HEK293 (cell line): ENCODE measurements around the gene SLC8A2.
"Not testable (repeated sequence)": the region's sequence is repeated elsewhere in the genome, so short reads cannot be mapped to it uniquely, and the experiment has no call there.

Experiments used
- CTCF ChIA-PET: fragments of 350-600 bp; formaldehyde crosslinking; extraction: SDS; loops from one replicate; lab custom pipeline; 2021; ENCODE audit warnings: antibody characterized with exemption; lab: Yijun Ruan, JAX
- POLR2A ChIA-PET: fragments of 300-600 bp; formaldehyde crosslinking; extraction: SDS; loops from one replicate; lab custom pipeline; 2020; ENCODE audit warnings: antibody characterized with exemption, inconsistent platforms; lab: Yijun Ruan, JAX
- H3K27ac ChIP-seq: fragments of 200-500 bp; sonication (Bioruptor generic); 2 replicates; pipeline ENCODE4 v1.5.1; 2014; ENCODE audit warnings: low read depth, low read length, control low read depth, inconsistent platforms; ENCODE audit errors: extremely low read depth
- H3K36me3 ChIP-seq, 2 experiments: fragments of 200-500 bp in 1 of 2; sonication (Bioruptor generic) in 1 of 2; 1 replicate in 1 of 2; 2 replicates in 1 of 2; pipeline ENCODE4 v1.5.1; 2014 to 2017; ENCODE audit warnings: inconsistent platforms in 2 of 2, low read length in 2 of 2; ENCODE audit not compliant: control insufficient read depth in 2 of 2, insufficient read depth in 1 of 2
- H3K4me1 ChIP-seq: fragments of 200-500 bp; sonication (Bioruptor generic); 2 replicates; pipeline ENCODE4 v1.5.1; 2014; ENCODE audit warnings: mild to moderate bottlenecking, low read length, inconsistent platforms; ENCODE audit not compliant: control insufficient read depth, insufficient read depth
- H3K4me3 ChIP-seq: 2 replicates; pipeline ENCODE4 v1.5.1; 2011; ENCODE audit warnings: low read depth, mild to moderate bottlenecking, control low read depth, low read length, moderate library complexity
- H3K9me3 ChIP-seq: fragments of 200-500 bp; sonication (Bioruptor generic); 2 replicates; pipeline ENCODE4 v1.5.1; 2014; ENCODE audit warnings: low read depth, low read length, inconsistent platforms; ENCODE audit not compliant: control insufficient read depth, insufficient read depth
- BCL11B ChIP-seq: fragments of 450-650 bp; formaldehyde crosslinking; IDR thresholded peaks from 2 replicates; pipeline ENCODE4 v1.5.1; 2016; ENCODE audit warnings: low read depth, missing biosample characterization, missing genetic modification characterization
- EGR2 ChIP-seq: fragments of 450-650 bp; formaldehyde crosslinking; IDR thresholded peaks from 2 replicates; pipeline ENCODE4 v1.5.1; 2016; ENCODE audit warnings: low read depth, missing biosample characterization, missing genetic modification characterization
- FEZF1 ChIP-seq: fragments of 450-650 bp; formaldehyde crosslinking; IDR thresholded peaks from 2 replicates; pipeline ENCODE4 v1.5.1; 2016; ENCODE audit warnings: missing biosample characterization, missing genetic modification characterization
- GFI1B ChIP-seq: fragments of 450-650 bp; formaldehyde crosslinking; IDR thresholded peaks from 2 replicates; pipeline ENCODE4 v1.5.1; 2016; ENCODE audit warnings: missing biosample characterization, missing genetic modification characterization
- KLF16 ChIP-seq: fragments of 450-650 bp; formaldehyde crosslinking; IDR thresholded peaks from 2 replicates; pipeline ENCODE4 v1.5.1; 2017; ENCODE audit warnings: missing biosample characterization, missing genetic modification characterization
- KLF8 ChIP-seq: fragments of 450-650 bp; formaldehyde crosslinking; IDR thresholded peaks from 2 replicates; pipeline ENCODE4 v1.5.1; 2016; ENCODE audit warnings: missing biosample characterization, missing genetic modification characterization
- PATZ1 ChIP-seq: fragments of 450-650 bp; formaldehyde crosslinking; IDR thresholded peaks from 2 replicates; pipeline ENCODE4 v1.5.1; 2016; ENCODE audit warnings: missing biosample characterization, missing genetic modification characterization
- SP3 ChIP-seq: fragments of 450-650 bp; formaldehyde crosslinking; IDR thresholded peaks from 2 replicates; pipeline ENCODE4 v1.5.1; 2016; ENCODE audit warnings: missing biosample characterization, missing genetic modification characterization
- YY2 ChIP-seq: fragments of 450-650 bp; formaldehyde crosslinking; IDR thresholded peaks from 2 replicates; pipeline ENCODE4 v1.5.1; 2016; ENCODE audit warnings: missing biosample characterization, missing genetic modification characterization
- ZBTB48 ChIP-seq: fragments of 450-650 bp; formaldehyde crosslinking; IDR thresholded peaks from 2 replicates; pipeline ENCODE4 v1.5.1; 2016; ENCODE audit warnings: missing biosample characterization, missing genetic modification characterization
- ZBTB7A ChIP-seq: fragments of 450-650 bp; formaldehyde crosslinking; IDR thresholded peaks from 2 replicates; pipeline ENCODE4 v1.5.1; 2016; ENCODE audit warnings: low read depth, missing biosample characterization, missing genetic modification characterization
- ZFHX2 ChIP-seq: fragments of 450-650 bp; formaldehyde crosslinking; conservative IDR thresholded peaks from 2 replicates; pipeline ENCODE4 v1.5.1; 2016; ENCODE audit warnings: missing biosample characterization, missing genetic modification characterization
- ZFP37 ChIP-seq: fragments of 450-650 bp; formaldehyde crosslinking; IDR thresholded peaks from 2 replicates; pipeline ENCODE4 v1.5.1; 2016; ENCODE audit warnings: missing biosample characterization, missing genetic modification characterization
- ZNF121 ChIP-seq: fragments of 450-650 bp; formaldehyde crosslinking; IDR thresholded peaks from 2 replicates; pipeline ENCODE4 v1.5.1; 2016; ENCODE audit warnings: missing biosample characterization, missing genetic modification characterization
- ZNF324 ChIP-seq: fragments of 450-650 bp; formaldehyde crosslinking; IDR thresholded peaks from 2 replicates; pipeline ENCODE4 v1.5.1; 2016; ENCODE audit warnings: missing biosample characterization, missing genetic modification characterization
- ZNF362 ChIP-seq: fragments of 450-650 bp; formaldehyde crosslinking; IDR thresholded peaks from 2 replicates; pipeline ENCODE4 v1.5.1; 2016; ENCODE audit warnings: missing biosample characterization, missing genetic modification characterization
- ZNF426 ChIP-seq: fragments of 450-650 bp; formaldehyde crosslinking; IDR thresholded peaks from 2 replicates; pipeline ENCODE4 v1.5.1; 2017; ENCODE audit warnings: missing biosample characterization, missing genetic modification characterization, mild to moderate bottlenecking, inconsistent platforms, moderate library complexity
- ZNF501 ChIP-seq: fragments of 450-650 bp; formaldehyde crosslinking; IDR thresholded peaks from 2 replicates; pipeline ENCODE4 v1.5.1; 2016; ENCODE audit warnings: missing biosample characterization, missing genetic modification characterization
- ZNF555 ChIP-seq: fragments of 450-650 bp; formaldehyde crosslinking; conservative IDR thresholded peaks from 2 replicates; pipeline ENCODE4 v1.5.1; 2017; ENCODE audit warnings: missing biosample characterization, mild to moderate bottlenecking, missing genetic modification characterization, inconsistent platforms
- ZNF626 ChIP-seq: fragments of 450-650 bp; sonication (Bioruptor Pico); formaldehyde crosslinking; IDR thresholded peaks from 2 replicates; pipeline ENCODE4 v1.5.1; 2018; ENCODE audit warnings: missing biosample characterization, missing genetic modification characterization, inconsistent platforms
- ZNF654 ChIP-seq: fragments of 450-650 bp; formaldehyde crosslinking; IDR thresholded peaks from 2 replicates; pipeline ENCODE4 v1.5.1; 2016; ENCODE audit warnings: low read depth, missing biosample characterization, missing genetic modification characterization
- ZNF777 ChIP-seq: fragments of 450-650 bp; formaldehyde crosslinking; IDR thresholded peaks from 2 replicates; pipeline ENCODE4 v1.5.1; 2017; ENCODE audit warnings: missing biosample characterization, missing genetic modification characterization, borderline replicate concordance
- ZNF785 ChIP-seq: fragments of 450-650 bp; formaldehyde crosslinking; IDR thresholded peaks from 2 replicates; pipeline ENCODE4 v1.5.1; 2016; ENCODE audit warnings: missing biosample characterization, missing genetic modification characterization

The SLC8A2 gene

GRCh38 chr19:47486900-47487299 is 15.2 kb upstream of the SLC8A2 start:
- peak; percentile 75 for TF ChIP-seq EGR2 (tag by site-specific recombination)
- peak; percentile 54; the same call in 1 of the 2 replicates for TF ChIP-seq ZFHX2 (tag by site-specific recombination)
- no peak for TF ChIP-seq FEZF1 (tag by site-specific recombination)
- H3K27ac ChIP-seq = no peak overlapping the region
- H3K9me3 ChIP-seq = no peaks in the 10 kb centered on the region
- ChIA-PET POLR2A (no interaction called here), CTCF (no interaction called here)
- no peak overlapping the region for H3K4me3 ChIP-seq
- no peaks in the 10 kb centered on the region for H3K4me1 ChIP-seq
- H3K36me3 ChIP-seq = peaks cover 7 to 45% of the 10 kb centered on the region in 2 experiments; a peak in 2 of 3 replicates

GRCh38 chr19:47486220-47486619 is 14.5 kb upstream of the SLC8A2 start:
- H3K27ac ChIP-seq, H3K9me3 ChIP-seq, H3K4me1 ChIP-seq, H3K4me3 ChIP-seq: not testable (repeated sequence)
- peaks cover 7 to 38% of the 10 kb centered on the region in 2 experiments; a peak in 2 of 3 replicates for H3K36me3 ChIP-seq
- POLR2A ChIA-PET = interaction anchor here (0.6 kb wide), 1 partner anchor 41 kb away, joined by 4 read pairs; no protein-coding TSS in a partner anchor
- CTCF ChIA-PET = interaction anchor here (0.6 to 1.9 kb wide), 2 partner anchors 22 to 213 kb away, joined by 4 to 5 read pairs; no protein-coding TSS in a partner anchor

GRCh38 chr19:47485210-47485609 is 13.5 kb upstream of the SLC8A2 start:
- H3K27ac ChIP-seq = no peak overlapping the region
- peaks cover 5 to 28% of the 10 kb centered on the region in 2 experiments; a peak in 2 of 3 replicates for H3K36me3 ChIP-seq
- TF ChIP-seq ZNF555 (tag by site-specific recombination) (no peak), KLF16 (tag by site-specific recombination) (no peak)
- H3K4me1 ChIP-seq = no peaks in the 10 kb centered on the region
- ChIA-PET CTCF (interaction anchor here (0.6 to 3.1 kb wide), 7 partner anchors 9 to 222 kb away, joined by 3 to 56 read pairs (median 4); no protein-coding TSS in a partner anchor), POLR2A (interaction anchor here (0.5 to 2.3 kb wide), 4 partner anchors 25 to 100 kb away, joined by 4 to 11 read pairs (median 6); no protein-coding TSS in a partner anchor)
- H3K4me3 ChIP-seq = no peak overlapping the region
- H3K9me3 ChIP-seq = no peaks in the 10 kb centered on the region

GRCh38 chr19:47483800-47484690 is 12.4 kb upstream of the SLC8A2 start, which contains the start of gene KPTN:
Gene KPTN, minus strand, starts transcription at chr19:47484219. Its CDS starts 59 bp downstream, at chr19:47484160.
- CTCF ChIA-PET = interaction anchor here (0.6 to 3.1 kb wide), 43 partner anchors 10 to 369 kb away, joined by 3 to 56 read pairs (median 4); partner anchors contain the start of genes DHX34, NOP53 and SLC8A2
- POLR2A ChIA-PET = interaction anchor here (0.5 to 2.3 kb wide), 24 partner anchors 8 to 261 kb away, joined by 3 to 13 read pairs (median 4); partner anchors contain the start of genes NOP53 and SLC8A2
- Histone ChIP-seq H3K36me3 (peaks cover 0 to 16% of the 10 kb centered on the region in 2 experiments; a peak in 2 of 3 replicates), H3K9me3 (no peaks in the 10 kb centered on the region), H3K27ac (peak within 1 kb of the TSS; percentile 79), H3K4me3 (peak within 1 kb of the TSS; percentile 85), H3K4me1 (no peaks in the 10 kb centered on the region)
- TF ChIP-seq BCL11B (tag by site-specific recombination) = peak; percentile 39
- TF ChIP-seq ZNF121 = 0 out of 2 replicates have a peak, but pooled peaks have one; percentile 8
- TF ChIP-seq ZNF777 = peak; percentile 58; the same call in 1 of the 2 replicates
- TF ChIP-seq GFI1B (tag by site-specific recombination) = 0 out of 2 replicates have a peak, but pooled peaks have one; percentile 29
- peak; percentile 99 for TF ChIP-seq KLF8
- peak; percentile 97 for TF ChIP-seq SP3 (tag by site-specific recombination)
- TF ChIP-seq ZNF785 (tag by site-specific recombination) = 0 out of 2 replicates have a peak, but pooled peaks have one; percentile 50
- TF ChIP-seq YY2 = peak; percentile 98
- TF ChIP-seq PATZ1 (tag by site-specific recombination) = peak; percentile 96
- TF ChIP-seq ZNF324 (tag by site-specific recombination) = peak; percentile 91
- peak; percentile 93 for TF ChIP-seq ZFP37 (tag by site-specific recombination)
- TF ChIP-seq ZNF626 (tag by site-specific recombination) = no peak
- TF ChIP-seq ZBTB48 (tag by site-specific recombination) = peak; percentile 19; the same call in 1 of the 2 replicates
- TF ChIP-seq ZBTB7A (tag by site-specific recombination) = peak; percentile 65; the same call in 1 of the 2 replicates
- peak; percentile 96 for TF ChIP-seq ZNF501 (tag by site-specific recombination)
- TF ChIP-seq ZNF426 (tag by site-specific recombination) = no peak
- peak; percentile 64 for TF ChIP-seq ZNF654 (tag by site-specific recombination)
- peak; percentile 83 for TF ChIP-seq ZNF362 (tag by site-specific recombination)
